Motor neuron (in vitro differentiated cells): ENCODE results near the gene PROZ. TPM values are rescaled to one million over a fixed set of nuclear protein-coding genes. Genes with fewer than 3 reads are reported as not detected.

Experiments
- ATAC-seq, 8 experiments: fragments of 200-7000 bp; cut with Tn5 transposase; replicated peaks in 6 of 8; 2 replicates each; pipeline ENCODE4 v1.8.0; 2021; ENCODE audit warnings: mild to moderate bottlenecking in 8 of 8, moderate library complexity in 8 of 8
- H3K27ac ChIP-seq, 2 donors: fragments of 250-450 bp; sonication (Bioruptor Pico); 2 replicates each; pipeline ENCODE4 v1.9.0; 2021; ENCODE audit warnings: antibody characterized with exemption in 2 of 2, mild to moderate bottlenecking in 2 of 2, moderate library complexity in 1 of 2
- H3K4me1 ChIP-seq, 2 donors: fragments of 250-450 bp; sonication (Bioruptor Pico); replicated peaks in 1 of 2; 2 replicates each; pipeline ENCODE4 v1.6.1; 2021; ENCODE audit warnings: antibody characterized with exemption in 2 of 2, mild to moderate bottlenecking in 2 of 2, moderate library complexity in 1 of 2
- H3K4me3 ChIP-seq, 5 donors: fragments of 250-450 bp; sonication (Bioruptor Pico); 2 replicates each; pipeline ENCODE4 v1.9.0; 2021; ENCODE audit warnings: antibody characterized with exemption in 5 of 5, mild to moderate bottlenecking in 5 of 5, moderate library complexity in 4 of 5
- WGBS, 10 experiments: fragments of 450-650 bp; shearing (Covaris generic); methylation state at CpG; one replicate each; pipeline ENCODE4 v1.0.0; 2022; 5-methylcytosine and 5-hydroxymethylcytosine counted together
- in situ Hi-C, 9 experiments: fragments of 400-800 bp; cut with MboI; loops; one replicate each; pipeline ENCODE4 v1.15.0; 2021; ENCODE audit warnings: low sequenced_read_pairs in 9 of 9, low pct_unique_long_range_greater_than_20kb in 2 of 9; ENCODE audit not compliant: unreplicated experiment in 9 of 9
- total RNA-seq, 8 experiments: library from RNA; unstranded; fragments of 300-600 nt; gene quantifications; 2 replicates each; pipeline versions ENCODE4 v1.2.3 to v1.2.4, GENCODE V29; 2022

PROZ gene
- total RNA-seq, 8 experiments from 2014 or later = 0.05 to 1.1 (median 0.29) TPM; not detected in 1

DNA sequence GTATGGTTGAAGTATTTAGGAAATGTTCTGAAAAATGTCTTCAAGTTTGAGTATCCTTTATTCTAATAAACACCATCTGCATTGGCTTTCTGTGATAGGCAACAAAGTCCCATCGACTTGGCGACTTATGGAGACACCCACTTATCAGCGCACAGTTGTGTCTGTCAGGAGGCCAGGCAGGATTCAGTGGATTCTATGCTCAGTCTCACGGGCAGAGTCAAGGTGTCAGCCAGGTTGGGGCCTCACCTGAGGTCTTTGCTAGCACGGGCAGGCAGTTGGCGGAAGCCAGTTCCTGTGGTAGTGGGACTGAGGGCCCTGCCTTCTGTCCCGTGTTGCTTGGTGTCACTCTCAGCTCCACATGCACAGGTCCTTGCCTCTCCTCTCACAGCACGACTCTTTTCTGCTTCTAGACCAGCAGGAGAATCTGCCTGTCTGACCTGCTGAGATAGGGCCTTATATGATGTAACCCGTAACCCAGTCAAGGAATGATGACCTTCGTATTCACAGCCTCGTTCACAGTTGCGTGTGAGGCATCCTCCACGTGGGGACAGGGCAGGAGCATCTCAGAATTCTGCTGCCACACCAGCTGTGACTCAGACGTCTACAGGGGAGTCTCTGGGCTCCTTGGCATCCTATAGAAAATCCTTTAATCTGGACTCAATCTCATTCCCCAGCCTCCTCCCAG, 61.0 kb downstream of the PROZ start:
- in situ Hi-C loops = no loop called here
- no peak for ATAC-seq

GRCh38 chr13:113220141-113220598, 61.7 kb downstream of the PROZ start:
- in situ Hi-C loops = no loop called here
- Histone ChIP-seq H3K4me3 (no peak overlapping the region), H3K4me1 (peaks cover 14 to 15% of the 10 kb centered on the region in 2 donors), H3K27ac (no peak overlapping the region)
- no peak for ATAC-seq
- 80 to 100% (median 91%) methylated on average over 1 to 13 of the region's 13 CpGs; no CpG with 5 or more reads in 6 of the 10 experiments for WGBS, 10 experiments

More for the DNA sequence above, 61.0 kb downstream of the PROZ start:
- H3K4me1 ChIP-seq = peaks cover 14 to 15% of the 10 kb centered on the region in 2 donors
- WGBS, 10 experiments = 43 to 100% (median 89%) methylated on average over 1 to 13 of the region's 14 CpGs; no CpG with 5 or more reads in 1 of the 10 experiments
- no peak overlapping the region for H3K4me3 ChIP-seq
- H3K27ac ChIP-seq = no peak overlapping the region

DNA sequence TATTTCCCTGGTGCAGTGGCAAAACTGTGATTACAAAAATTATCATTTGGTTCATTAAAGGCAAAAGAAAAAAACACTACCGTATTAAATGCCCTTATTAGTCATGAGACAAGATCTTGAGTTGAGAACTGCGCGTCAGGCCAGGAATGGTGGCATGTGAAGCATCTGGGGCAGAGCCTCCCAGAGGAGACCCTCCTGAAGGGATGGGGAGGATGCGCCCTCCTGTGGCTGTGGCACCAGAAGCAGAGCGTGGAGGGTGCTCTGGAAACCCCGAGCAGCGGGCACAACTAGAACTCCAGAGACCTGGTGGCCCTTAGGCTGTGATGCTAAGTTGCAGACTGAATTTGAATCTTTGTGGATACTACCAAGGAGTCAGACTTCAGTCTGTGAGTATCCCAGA, 62.4 kb downstream of the PROZ start:
- 70 to 100% (median 93%) methylated on average over 1 to 6 of the region's 7 CpGs; no CpG with 5 or more reads in 1 of the 10 experiments for WGBS, 10 experiments
- in situ Hi-C loops = no loop called here
- ATAC-seq = no peak
- no peak overlapping the region for H3K27ac ChIP-seq
- H3K4me1 ChIP-seq = peaks cover 12% of the 10 kb centered on the region in 2 donors
- no peak overlapping the region for H3K4me3 ChIP-seq

Other genes starting within 250 kb of the PROZ start
- 10 to 100 TPM in 5 of 8 experiments, 1 to 10 TPM in 3; 1.2 to 33.9 (median 24.7) TPM for gene MCF2L, start 189.4 kb upstream of the PROZ start, total RNA-seq
- gene F7, start 52.9 kb upstream of the PROZ start, total RNA-seq = under 1 TPM; 0.14 to 0.76 (median 0.28) TPM
- gene F10, start 35.8 kb upstream of the PROZ start, total RNA-seq = 1 to 10 TPM in 1 of 8 experiments, under 1 TPM in 6, not detected in 1; 0.14 to 1.3 (median 0.57) TPM
- gene PCID2, start 50.0 kb downstream of the PROZ start, total RNA-seq = 10 to 100 TPM; 24.8 to 89.9 (median 36.3) TPM
- gene CUL4A, start 51.0 kb downstream of the PROZ start, total RNA-seq = 100 to 1,000 TPM in 2 of 8 experiments, 10 to 100 TPM in 6; 17.5 to 114 (median 39.1) TPM
- 100 to 1,000 TPM in 3 of 8 experiments, 10 to 100 TPM in 5; 41.5 to 367 (median 70.1) TPM for gene LAMP1, start 138.6 kb downstream of the PROZ start, total RNA-seq
- gene GRTP1, start 205.5 kb downstream of the PROZ start, total RNA-seq = 1 to 10 TPM; 1.1 to 7.7 (median 2.0) TPM